Choroid plexus epithelial cell (primary cell): ENCODE measurements around the gene CUL3.
A peak's percentile ranks its signal among the peaks of the same experiment; 100 is the strongest.

Experiments used
- DNase-seq: peaks from one replicate; pipeline ENCODE4 v3.0.0-alpha.2; 2010; ENCODE audit warnings: low read depth
- H3K4me3 ChIP-seq: 2 replicates; pipeline ENCODE4 v1.5.1; 2011; ENCODE audit warnings: low read depth, mild to moderate bottlenecking, control low read depth, low read length, moderate library complexity
- TF ChIP-seq, protein P1 (sequence below): conservative IDR thresholded peaks from 2 replicates; pipeline ENCODE4 v1.5.1; 2011; ENCODE audit warnings: low read depth, mild to moderate bottlenecking, control low read depth, inconsistent platforms, low read length, moderate library complexity

The CUL3 gene

DNA sequence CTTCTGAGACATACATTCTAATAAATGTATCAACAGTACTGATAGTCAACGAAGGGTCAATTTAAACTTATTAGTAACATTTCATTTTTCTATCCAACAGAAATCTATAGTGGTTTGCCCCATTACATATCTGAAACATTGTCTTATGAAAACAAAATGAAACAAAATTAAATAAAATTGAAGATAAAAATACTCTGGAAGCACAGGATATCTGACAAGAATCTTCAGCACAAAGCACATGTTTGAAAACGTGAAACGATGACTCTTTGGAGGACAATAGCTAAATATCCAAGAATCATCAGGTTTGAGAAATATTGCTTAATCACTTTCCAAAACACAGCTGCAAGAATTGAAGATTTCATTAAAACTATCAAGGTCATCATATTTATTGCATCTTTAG lies 112.3 kb downstream of the CUL3 start:
- no peak overlapping the region for H3K4me3 ChIP-seq
- DNase-seq: no peak
- TF ChIP-seq, protein P1, sequence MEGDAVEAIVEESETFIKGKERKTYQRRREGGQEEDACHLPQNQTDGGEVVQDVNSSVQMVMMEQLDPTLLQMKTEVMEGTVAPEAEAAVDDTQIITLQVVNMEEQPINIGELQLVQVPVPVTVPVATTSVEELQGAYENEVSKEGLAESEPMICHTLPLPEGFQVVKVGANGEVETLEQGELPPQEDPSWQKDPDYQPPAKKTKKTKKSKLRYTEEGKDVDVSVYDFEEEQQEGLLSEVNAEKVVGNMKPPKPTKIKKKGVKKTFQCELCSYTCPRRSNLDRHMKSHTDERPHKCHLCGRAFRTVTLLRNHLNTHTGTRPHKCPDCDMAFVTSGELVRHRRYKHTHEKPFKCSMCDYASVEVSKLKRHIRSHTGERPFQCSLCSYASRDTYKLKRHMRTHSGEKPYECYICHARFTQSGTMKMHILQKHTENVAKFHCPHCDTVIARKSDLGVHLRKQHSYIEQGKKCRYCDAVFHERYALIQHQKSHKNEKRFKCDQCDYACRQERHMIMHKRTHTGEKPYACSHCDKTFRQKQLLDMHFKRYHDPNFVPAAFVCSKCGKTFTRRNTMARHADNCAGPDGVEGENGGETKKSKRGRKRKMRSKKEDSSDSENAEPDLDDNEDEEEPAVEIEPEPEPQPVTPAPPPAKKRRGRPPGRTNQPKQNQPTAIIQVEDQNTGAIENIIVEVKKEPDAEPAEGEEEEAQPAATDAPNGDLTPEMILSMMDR: no peak

DNA sequence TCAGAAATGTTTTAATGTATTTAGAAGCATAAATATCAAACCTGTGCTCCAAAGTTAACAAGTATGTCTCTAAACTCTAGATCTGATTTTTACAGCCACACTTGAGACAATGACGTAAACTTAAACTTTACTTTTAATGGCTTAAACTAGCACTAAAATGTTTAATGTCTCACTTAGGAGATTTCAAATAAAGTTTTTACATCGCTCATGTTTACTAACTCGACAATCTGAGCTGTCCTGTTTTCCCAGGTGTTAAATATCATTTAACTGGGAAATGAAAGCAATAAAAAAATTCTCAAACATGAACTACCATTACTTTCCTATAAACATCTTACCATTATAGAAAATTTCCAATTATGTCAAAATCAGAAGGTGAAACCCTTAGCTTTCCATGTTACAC lies 113.0 kb downstream of the CUL3 start:
- TF ChIP-seq, protein P1: no peak
- DNase-seq: no peak
- no peak overlapping the region for H3K4me3 ChIP-seq

DNA sequence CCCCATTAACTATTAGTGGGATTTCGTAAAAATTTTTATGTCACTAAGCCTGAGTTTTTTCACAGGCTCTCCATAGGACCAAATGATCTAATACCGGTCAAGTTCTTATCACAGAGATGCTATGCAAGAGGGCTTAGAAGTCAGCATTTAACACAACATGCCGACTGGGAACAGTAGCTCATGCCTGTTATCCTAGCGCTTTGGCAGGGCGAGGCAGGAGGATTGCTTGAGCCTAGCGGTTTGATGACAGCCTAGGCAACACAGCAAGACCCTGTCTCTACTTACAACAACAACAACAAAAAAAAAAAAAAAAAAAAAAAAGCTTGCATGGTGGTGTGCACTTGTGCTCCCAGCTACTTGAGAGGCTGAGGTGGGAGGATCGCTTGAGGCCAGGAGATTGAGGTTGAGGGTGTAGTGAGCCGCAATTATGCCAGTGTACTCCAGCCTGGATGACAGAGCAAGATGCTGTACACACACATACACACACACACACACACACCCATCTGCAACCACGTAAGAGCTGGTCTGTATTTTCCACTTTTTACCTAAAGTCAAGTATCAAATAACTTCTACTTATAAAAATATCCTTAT lies 115.7 kb downstream of the CUL3 start:
- TF ChIP-seq, protein P1: no peak

DNA sequence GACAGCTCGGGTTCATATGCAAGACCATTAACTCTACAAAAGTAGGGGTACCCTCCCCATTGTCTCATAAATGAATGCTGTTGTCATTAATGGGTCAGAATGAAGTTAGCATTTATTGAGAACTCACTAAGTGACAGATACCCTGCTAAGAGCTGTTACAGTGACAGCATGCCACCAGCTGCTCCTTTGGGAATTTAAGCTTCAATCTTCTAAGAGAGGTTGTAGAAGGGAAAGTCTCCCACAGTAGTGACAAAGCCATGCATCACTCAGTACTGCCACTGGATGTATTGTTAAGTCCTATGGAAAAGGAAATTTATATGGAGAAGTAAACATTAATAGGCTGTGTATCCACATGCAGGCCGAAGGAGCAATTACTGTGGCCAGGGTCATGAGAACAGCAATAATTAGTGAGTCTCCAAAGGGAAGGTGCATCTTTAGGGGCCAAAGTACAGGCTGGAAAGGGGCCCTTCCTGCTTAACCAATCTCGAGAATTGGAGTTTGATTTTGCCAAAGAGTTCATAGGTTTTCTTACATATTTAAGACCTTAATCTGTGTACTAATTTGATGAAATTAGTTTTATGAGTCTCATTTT lies 118.8 kb downstream of the CUL3 start:
- TF ChIP-seq, protein P1: no peak
- H3K4me3 ChIP-seq: no peak overlapping the region

More for the DNA sequence above, 115.7 kb downstream of the CUL3 start:
- peak; percentile 20 for DNase-seq
- H3K4me3 ChIP-seq: no peak overlapping the region

DNA sequence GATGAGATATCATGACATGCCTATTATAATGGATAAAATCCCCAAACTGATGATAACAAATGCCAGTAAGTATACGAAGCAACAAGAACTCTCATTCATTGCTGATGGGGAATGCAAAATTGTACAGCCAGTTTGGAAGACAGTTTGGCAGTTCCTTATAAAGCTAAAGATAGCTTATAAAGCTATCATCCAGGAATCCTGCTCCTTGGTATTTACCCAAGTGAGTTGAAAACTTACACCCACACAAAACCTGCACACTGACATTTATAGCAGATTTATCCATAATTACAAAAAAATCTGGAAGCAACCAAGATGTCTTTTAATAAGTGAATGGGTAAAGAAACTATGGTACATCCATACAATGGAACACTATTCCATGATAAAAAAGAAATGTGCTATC lies 123.8 kb downstream of the CUL3 start:
- H3K4me3 ChIP-seq: no peak overlapping the region
- TF ChIP-seq, protein P1: no peak
- DNase-seq: no peak

More for the DNA sequence above, 118.8 kb downstream of the CUL3 start:
- DNase-seq: no peak

DNA sequence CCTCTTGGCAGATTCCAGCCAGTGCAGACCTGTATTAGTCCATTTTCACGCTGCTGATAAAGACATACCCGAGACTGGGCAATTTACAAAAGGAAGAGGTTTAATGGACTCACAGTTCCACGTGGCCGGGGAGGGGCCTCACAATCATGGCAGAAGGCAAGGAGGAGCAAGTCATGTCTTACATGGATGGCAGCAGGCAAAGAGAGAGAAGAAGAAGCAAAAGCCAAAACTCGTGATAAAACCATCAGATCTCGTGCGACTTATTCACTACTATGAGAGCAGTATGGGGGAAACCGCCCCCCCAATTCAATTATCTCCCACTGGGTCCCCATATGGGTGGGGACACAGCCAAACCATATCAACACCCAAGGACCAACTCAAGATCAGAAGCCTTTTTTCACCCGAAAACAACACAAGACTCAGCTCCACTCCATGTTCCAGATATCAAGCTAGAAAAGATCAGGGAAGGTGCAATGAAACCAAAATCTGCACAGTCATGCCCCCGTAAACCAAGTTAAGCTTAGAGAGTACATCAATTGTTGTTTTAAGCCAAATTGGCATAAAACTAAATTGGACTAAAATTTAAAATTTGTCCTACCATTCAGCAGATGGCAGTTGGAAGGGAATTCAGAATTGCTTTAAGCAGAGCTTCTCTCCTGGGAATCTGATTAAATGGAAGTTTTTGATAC lies 127.6 kb downstream of the CUL3 start:
- TF ChIP-seq, protein P1: no peak
- DNase-seq: no peak

More for the DNA sequence above, 127.6 kb downstream of the CUL3 start:
- H3K4me3 ChIP-seq: no peak overlapping the region
